ENCODE data around the gene LYZL1.
"Not testable (repeated sequence)": the region's sequence is repeated elsewhere in the genome, so short reads cannot be mapped to it uniquely, and the experiment has no call there.

Gene LYZL1

DNA sequence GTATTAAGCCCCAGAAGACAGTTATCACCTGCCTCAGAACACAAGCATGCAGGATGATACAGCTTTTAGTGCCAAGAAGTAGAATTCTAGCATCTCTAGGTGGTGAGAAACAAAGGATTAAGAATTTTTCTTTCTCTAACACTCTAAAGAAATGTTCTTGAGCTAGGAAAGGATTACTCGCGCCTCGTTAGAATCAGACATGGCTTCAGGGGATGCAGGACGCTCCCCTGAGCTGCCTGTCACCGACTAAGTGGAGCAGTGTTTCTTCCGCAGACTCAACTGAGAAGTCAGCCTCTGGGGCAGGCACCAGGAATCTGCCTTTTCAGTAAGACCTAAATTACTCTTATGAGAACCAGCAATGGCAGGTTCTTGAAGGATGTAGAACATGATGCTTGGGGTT lies at the start of gene LYZL1:
Gene LYZL1 (plus strand): TSS at position 165 of the 400 bp plus-strand sequence. CDS start 2,798 bp downstream, outside the sequence.
- H3K4me3 Mint-ChIP-seq; H3K27ac Mint-ChIP-seq; H3K36me3 Mint-ChIP-seq (ENCODE audit: low read depth); H3K4me1 Mint-ChIP-seq (ENCODE audit: low read depth); H3K27me3 Mint-ChIP-seq (ENCODE audit: low read depth); H3K9me3 Mint-ChIP-seq; DNase-seq (ENCODE audit: low spot score): not testable (repeated sequence)

DNA sequence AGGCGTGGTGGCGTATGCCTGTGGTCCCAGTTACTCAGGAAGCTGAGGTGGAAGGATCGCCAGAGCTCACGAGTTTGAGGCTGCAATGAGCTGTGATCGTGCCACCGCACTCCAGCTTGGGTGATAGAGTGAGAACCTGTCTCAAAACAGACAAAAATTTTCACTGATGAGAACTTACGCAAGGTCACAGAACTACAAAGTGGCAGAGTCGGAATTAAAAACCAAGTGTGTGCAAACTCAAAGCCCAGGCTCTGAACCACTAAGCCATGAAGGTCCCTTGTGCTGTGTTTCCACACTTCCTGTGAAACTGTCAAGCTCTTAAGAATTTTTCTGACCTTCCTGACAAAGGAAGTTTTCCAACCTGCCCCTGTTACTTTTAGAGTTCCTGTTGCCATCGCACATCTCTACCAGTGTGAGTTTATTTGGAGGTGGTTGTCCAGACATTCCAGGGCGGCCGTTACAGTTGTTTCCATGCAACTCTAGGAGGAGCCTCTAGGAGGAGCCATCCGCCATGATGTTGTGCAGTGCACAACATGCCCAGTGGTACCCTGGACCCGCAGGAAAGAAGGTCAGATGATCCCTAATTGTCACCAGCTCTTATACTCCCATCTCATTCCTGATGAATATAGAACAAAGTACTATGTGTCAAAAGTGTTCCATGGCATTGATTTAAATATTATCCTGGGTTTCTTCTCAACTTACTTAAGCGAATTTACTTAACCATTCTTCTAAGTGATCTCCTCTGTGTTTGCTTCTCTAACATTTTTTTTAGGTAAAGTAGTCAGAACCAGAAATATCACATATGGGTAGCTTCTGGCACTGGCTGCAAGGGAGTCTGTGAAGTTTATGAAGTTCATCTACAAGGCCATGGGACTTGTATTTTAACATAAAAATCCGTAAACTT lies 49.0 kb upstream of the LYZL1 start:
- Mint-ChIP-seq H3K27ac (no peak overlapping the region), H3K4me3 (no peak overlapping the region), H3K4me1 (ENCODE audit: low read depth) (no peaks in the 10 kb centered on the region), H3K36me3 (ENCODE audit: low read depth) (no peaks in the 10 kb centered on the region), H3K9me3 (no peaks in the 10 kb centered on the region), H3K27me3 (ENCODE audit: low read depth) (no peaks in the 10 kb centered on the region)
- DNase-seq (ENCODE audit: low spot score): no peak

DNA sequence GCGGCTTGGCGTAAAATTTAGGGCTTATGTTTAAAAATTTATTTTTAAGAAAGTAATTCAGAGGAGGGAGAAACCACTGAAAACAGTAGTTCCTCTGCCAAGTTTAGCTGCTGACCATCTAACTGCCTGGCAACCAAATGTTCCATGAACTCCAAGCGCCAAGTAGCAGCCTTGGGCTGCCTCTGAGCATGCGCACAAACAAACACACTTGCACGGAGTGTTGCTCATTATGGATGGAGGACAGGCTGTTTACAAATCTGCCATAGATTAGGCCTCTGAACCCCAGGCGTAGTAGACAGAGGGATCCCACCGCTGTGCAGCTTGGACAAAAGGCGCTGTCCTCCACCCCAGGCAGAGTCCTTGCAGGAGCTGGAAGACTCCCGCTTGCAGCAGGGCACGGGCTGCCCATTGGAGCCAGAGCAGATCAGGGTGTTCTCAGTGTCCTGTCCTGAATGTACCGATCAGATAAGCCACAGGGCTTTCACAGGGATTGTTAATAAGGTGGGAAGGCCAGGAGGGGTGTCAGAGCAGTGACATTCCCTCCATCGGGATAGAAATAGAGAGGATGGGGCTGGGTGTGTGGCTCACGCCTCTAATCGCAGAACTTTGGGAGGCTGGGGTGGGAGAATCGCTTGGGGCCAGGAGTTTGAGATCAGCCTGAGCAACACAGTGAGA lies 47.7 kb upstream of the LYZL1 start:
- Mint-ChIP-seq H3K27ac (no peak overlapping the region), H3K4me3 (no peak overlapping the region), H3K27me3 (ENCODE audit: low read depth) (no peaks in the 10 kb centered on the region), H3K36me3 (ENCODE audit: low read depth) (no peaks in the 10 kb centered on the region), H3K9me3 (no peaks in the 10 kb centered on the region), H3K4me1 (ENCODE audit: low read depth) (no peaks in the 10 kb centered on the region)
- DNase-seq (ENCODE audit: low spot score): no peak

DNA sequence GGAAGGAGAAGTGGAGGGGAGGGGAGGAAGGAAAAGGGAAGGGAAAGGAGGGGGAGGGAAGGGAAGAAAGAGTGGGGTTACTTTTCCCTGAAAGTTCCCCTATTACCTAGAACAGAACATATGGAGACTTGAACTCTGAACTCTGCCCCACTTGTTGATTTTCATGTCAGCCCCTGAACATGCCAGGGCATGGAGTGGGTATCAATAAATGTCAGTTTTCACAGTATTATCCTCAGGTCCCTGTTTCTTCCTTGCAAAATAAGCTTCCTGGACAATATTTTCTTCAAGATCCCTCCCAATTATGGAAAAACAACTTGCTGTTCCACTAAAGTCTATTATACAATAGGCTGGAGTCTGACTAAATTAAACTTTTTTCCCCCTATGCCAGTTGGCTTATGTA lies 46.9 kb upstream of the LYZL1 start:
- Mint-ChIP-seq H3K9me3 (no peaks in the 10 kb centered on the region), H3K4me3 (no peak overlapping the region), H3K27ac (no peak overlapping the region), H3K4me1 (ENCODE audit: low read depth) (no peaks in the 10 kb centered on the region), H3K36me3 (ENCODE audit: low read depth) (no peaks in the 10 kb centered on the region), H3K27me3 (ENCODE audit: low read depth) (no peaks in the 10 kb centered on the region)
- DNase-seq (ENCODE audit: low spot score): no peak

DNA sequence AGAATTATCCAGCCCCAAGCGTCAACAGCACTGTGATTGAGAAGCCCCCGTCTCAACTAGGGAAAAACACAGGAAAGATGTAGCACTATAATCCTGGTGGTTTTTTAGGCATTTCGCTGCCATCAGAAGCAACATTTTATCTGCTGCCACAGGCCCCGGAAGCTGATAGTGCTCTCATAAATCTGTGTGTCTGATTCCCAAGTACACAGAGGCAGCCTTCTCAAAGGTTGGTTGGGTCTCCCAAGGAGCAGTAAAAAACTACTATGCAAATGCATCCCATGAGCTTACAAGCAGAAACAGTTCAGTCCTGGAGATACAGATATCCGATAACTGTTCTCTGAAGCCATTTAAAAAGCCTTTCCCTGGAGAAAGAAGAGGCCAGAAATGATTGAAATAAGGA lies 45.8 kb upstream of the LYZL1 start:
- no peak overlapping the region for H3K27ac Mint-ChIP-seq
- H3K27me3 Mint-ChIP-seq (ENCODE audit: low read depth): no peaks in the 10 kb centered on the region
- no peaks in the 10 kb centered on the region for H3K9me3 Mint-ChIP-seq
- no peaks in the 10 kb centered on the region for H3K36me3 Mint-ChIP-seq (ENCODE audit: low read depth)
- H3K4me1 Mint-ChIP-seq (ENCODE audit: low read depth): no peaks in the 10 kb centered on the region
- DNase-seq (ENCODE audit: low spot score): no peak
- no peak overlapping the region for H3K4me3 Mint-ChIP-seq

DNA sequence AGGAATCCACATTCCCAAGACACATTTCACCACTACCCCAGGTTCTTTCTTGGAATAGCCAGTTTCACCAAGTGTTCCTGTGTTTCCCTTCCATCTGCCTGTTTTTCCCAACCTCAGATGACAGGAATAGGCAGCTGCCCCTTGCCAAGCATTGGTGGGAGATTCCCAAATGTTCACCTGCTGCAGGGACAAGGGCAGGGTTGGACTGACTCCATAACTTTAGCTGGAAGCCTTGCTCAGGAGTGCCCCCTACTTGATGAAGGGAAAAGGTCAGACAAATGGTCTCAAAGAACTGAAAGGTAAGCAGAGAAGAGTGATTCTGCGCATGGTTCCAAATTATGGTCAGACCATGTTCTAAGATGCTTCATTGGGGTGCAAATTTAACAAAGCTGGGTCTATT lies 45.1 kb upstream of the LYZL1 start:
- Mint-ChIP-seq H3K4me3 (no peak overlapping the region), H3K4me1 (ENCODE audit: low read depth) (no peaks in the 10 kb centered on the region), H3K27ac (no peak overlapping the region), H3K27me3 (ENCODE audit: low read depth) (no peaks in the 10 kb centered on the region), H3K36me3 (ENCODE audit: low read depth) (no peaks in the 10 kb centered on the region), H3K9me3 (no peaks in the 10 kb centered on the region)
- no peak for DNase-seq (ENCODE audit: low spot score)

DNA sequence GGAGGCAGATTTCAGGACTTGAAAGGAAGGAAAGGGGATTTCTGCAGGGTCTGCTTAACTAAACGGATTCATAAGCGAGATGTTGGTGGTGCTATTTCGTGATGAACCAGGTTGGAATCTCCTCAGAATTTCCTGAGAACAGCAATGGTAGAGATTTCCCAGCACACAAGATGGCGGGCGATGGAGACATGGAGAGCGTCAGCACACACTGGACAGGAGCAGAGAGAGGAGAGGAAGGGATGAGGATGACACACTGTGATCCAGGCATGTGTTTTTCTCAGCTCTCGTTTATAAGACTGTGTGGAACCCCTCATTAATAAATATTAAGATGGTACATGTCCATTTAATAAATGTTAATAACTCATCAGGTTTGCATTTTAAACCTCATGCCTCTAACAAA lies 43.9 kb upstream of the LYZL1 start:
- no peaks in the 10 kb centered on the region for H3K9me3 Mint-ChIP-seq
- H3K27ac Mint-ChIP-seq: no peak overlapping the region
- no peaks in the 10 kb centered on the region for H3K36me3 Mint-ChIP-seq (ENCODE audit: low read depth)

DNA sequence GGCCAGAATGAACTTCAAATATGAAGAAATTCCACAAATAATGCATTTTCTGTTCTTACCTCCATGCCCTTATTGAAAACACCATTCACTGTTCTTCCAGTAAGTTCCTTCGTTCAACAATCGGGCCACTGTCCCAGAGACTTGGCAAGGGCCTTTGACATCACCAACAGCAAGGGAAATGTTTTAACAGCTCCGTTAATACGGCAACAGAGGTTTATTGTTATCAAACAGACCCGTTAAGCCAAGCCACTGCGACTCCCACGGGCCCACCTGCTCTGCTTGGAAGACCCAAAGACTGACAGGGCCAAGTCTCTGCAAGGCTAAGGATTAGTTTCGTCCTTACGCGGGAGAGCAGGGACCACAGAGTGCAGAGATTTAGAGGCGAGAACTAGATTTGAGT lies 43.4 kb upstream of the LYZL1 start:
- no peak for DNase-seq (ENCODE audit: low spot score)
- no peak overlapping the region for H3K4me3 Mint-ChIP-seq

More for the DNA sequence above, 43.9 kb upstream of the LYZL1 start:
- Mint-ChIP-seq H3K27me3 (ENCODE audit: low read depth) (no peaks in the 10 kb centered on the region), H3K4me1 (ENCODE audit: low read depth) (no peaks in the 10 kb centered on the region), H3K4me3 (no peak overlapping the region)
- no peak for DNase-seq (ENCODE audit: low spot score)

DNA sequence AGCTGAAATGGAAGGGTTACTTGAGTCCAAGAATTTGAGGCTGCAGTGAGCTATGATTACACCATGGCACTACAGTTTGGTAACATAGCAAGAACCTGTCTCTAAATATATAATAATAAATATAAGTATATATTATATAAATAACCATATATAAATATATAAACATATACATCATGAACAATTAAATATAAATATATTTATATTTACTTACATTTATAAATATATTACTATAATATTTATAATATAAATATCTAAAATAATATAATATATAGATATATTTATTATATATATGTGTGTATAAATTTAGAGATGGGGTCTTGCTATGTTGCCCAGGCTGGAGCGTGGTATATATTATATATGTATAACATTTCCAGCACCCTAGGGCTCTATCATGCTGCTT lies 42.4 kb upstream of the LYZL1 start:
- H3K27me3 Mint-ChIP-seq (ENCODE audit: low read depth): no peaks in the 10 kb centered on the region
- no peak overlapping the region for H3K4me3 Mint-ChIP-seq
- DNase-seq (ENCODE audit: low spot score): no peak
- H3K4me1 Mint-ChIP-seq (ENCODE audit: low read depth): no peaks in the 10 kb centered on the region
- no peaks in the 10 kb centered on the region for H3K36me3 Mint-ChIP-seq (ENCODE audit: low read depth)
- no peak overlapping the region for H3K27ac Mint-ChIP-seq
- no peaks in the 10 kb centered on the region for H3K9me3 Mint-ChIP-seq

More for the DNA sequence above, 43.4 kb upstream of the LYZL1 start:
- Mint-ChIP-seq H3K9me3 (no peaks in the 10 kb centered on the region), H3K27ac (no peak overlapping the region), H3K4me1 (ENCODE audit: low read depth) (no peaks in the 10 kb centered on the region), H3K27me3 (ENCODE audit: low read depth) (no peaks in the 10 kb centered on the region), H3K36me3 (ENCODE audit: low read depth) (no peaks in the 10 kb centered on the region)

DNA sequence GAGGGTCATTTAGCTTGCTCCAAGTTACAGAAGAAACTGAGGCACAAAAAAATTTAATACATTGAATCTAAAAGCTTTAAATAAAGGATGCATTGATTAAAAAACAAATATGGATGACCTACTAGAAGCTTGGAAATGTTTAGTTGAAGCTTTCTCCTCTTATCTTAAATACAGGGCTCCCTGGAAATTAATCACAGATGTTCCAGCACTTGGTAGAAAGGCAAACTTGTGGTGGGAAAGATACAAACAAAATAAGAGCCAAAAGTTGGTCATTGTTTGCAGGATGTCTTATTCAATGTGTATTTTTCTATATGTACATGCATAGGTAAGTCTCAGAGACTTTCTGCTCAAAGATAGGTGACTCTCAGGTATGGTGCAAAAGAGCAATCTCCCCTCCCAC lies 40.7 kb upstream of the LYZL1 start:
- Mint-ChIP-seq H3K9me3 (no peaks in the 10 kb centered on the region), H3K27ac (no peak overlapping the region), H3K27me3 (ENCODE audit: low read depth) (no peaks in the 10 kb centered on the region), H3K4me1 (ENCODE audit: low read depth) (no peaks in the 10 kb centered on the region), H3K36me3 (ENCODE audit: low read depth) (no peaks in the 10 kb centered on the region), H3K4me3 (no peak overlapping the region)
- no peak for DNase-seq (ENCODE audit: low spot score)

DNA sequence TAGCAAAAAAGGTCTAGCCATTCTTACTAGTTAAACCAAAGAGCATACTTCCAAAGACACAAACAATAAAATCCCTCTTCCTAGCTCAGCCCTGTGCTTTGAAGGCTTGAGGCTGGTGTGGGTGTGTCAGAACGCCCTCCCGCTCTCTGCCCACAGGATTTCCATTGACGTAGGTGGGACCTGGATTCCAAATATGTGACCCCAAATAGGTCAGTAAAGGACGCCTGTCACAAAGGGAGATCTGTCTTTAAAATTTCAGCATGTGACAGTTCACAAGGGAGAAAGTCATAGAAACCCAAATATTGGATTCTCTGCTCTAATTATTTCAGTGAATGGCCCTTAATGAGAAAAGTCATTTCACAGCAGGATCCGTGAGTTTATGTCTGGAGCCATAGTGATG lies 39.9 kb upstream of the LYZL1 start:
- DNase-seq (ENCODE audit: low spot score): no peak
- no peaks in the 10 kb centered on the region for H3K27me3 Mint-ChIP-seq (ENCODE audit: low read depth)
- no peaks in the 10 kb centered on the region for H3K4me1 Mint-ChIP-seq (ENCODE audit: low read depth)
- H3K36me3 Mint-ChIP-seq (ENCODE audit: low read depth): no peaks in the 10 kb centered on the region
- no peaks in the 10 kb centered on the region for H3K9me3 Mint-ChIP-seq
- no peak overlapping the region for H3K27ac Mint-ChIP-seq
- H3K4me3 Mint-ChIP-seq: no peak overlapping the region

DNA sequence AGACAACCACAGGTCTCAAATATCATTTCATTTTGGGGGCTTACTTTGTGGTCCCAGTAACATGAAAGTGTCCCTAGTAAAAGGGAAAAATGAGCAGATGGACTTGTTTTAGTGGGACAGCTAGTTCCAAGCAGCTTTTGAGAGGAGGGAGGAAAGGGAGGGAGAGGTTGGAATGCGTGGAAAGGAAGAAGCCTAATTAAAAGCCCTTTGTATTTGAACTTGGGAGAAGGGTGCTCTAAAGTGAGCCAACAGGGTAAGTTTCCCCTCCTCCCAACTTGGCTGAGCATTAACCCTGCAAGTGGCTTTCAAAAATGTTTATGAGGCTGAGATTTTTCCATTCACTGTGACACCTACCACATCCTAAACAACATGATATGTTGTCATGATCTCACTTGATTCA lies 38.8 kb upstream of the LYZL1 start:
- Mint-ChIP-seq H3K36me3 (ENCODE audit: low read depth) (no peaks in the 10 kb centered on the region), H3K27ac (no peak overlapping the region), H3K4me3 (no peak overlapping the region), H3K9me3 (no peaks in the 10 kb centered on the region), H3K27me3 (ENCODE audit: low read depth) (no peaks in the 10 kb centered on the region), H3K4me1 (ENCODE audit: low read depth) (no peaks in the 10 kb centered on the region)
- no peak for DNase-seq (ENCODE audit: low spot score)

DNA sequence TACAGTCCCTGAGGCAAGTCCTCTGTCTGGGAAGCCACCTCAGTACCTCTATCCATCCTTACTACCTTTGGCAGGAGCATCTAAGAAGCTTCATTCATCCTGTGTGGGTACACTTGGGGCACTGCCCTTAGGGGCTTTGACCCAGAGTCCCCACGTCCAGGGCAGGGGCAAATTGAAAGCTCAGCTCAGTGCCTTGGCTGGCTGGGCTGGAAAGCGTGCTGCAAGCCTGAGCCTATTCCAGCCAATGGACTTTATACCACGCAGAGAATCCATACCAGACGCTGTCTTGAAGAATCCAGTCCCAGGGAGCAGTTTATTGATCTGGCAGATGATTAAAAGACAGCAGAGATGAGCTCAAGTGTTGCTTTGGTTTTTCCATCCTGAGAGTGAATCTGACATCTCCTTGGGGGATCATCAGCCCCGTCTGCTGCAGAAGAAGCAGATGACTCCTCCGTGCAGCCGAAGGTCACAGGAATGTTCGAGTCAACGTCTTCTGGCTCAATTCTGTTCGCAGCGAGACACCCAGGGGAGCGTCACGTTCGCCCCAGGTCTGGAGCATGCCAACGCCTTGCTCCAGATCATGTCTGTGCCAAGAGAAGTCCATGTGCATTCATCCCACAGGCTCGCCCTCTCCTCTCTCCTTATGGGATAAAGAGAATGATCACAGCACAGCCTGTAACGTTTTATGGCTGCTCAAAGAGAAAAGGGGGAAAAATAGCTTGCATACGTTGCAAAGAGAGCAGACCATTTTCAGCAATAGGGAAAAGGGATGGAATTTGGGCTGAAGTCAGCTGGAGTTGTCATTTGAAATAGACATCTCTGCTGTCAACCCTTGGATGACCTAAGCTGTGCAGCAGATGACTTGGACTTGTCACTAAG lies 35.8 kb upstream of the LYZL1 start:
- Mint-ChIP-seq H3K4me3 (no peak overlapping the region), H3K27ac (no peak overlapping the region), H3K9me3 (no peaks in the 10 kb centered on the region)

DNA sequence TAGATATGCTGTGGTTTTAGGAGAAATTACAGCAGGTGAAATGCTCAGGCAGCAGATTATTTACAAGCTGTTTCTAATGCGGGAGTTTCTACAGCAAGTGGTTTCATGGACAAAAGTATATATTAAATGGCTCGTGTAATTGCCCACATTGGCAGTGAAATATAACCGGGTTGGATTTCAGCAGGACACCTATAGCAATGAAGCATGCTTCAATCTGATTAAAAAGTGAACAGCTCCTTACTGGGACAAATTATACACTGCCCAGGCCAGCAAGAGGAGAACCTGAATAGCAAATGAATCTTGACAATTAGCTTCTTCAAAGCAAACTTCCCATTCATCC lies 35.2 kb upstream of the LYZL1 start:
- DNase-seq (ENCODE audit: low spot score): no peak
- Mint-ChIP-seq H3K4me3 (no peak overlapping the region), H3K27ac (no peak overlapping the region), H3K36me3 (ENCODE audit: low read depth) (no peaks in the 10 kb centered on the region), H3K4me1 (ENCODE audit: low read depth) (no peaks in the 10 kb centered on the region), H3K9me3 (no peaks in the 10 kb centered on the region), H3K27me3 (ENCODE audit: low read depth) (no peaks in the 10 kb centered on the region)

More for the DNA sequence above, 35.8 kb upstream of the LYZL1 start:
- no peaks in the 10 kb centered on the region for H3K27me3 Mint-ChIP-seq (ENCODE audit: low read depth)
- DNase-seq (ENCODE audit: low spot score): no peak
- H3K4me1 Mint-ChIP-seq (ENCODE audit: low read depth): no peaks in the 10 kb centered on the region
- H3K36me3 Mint-ChIP-seq (ENCODE audit: low read depth): no peaks in the 10 kb centered on the region
